HL-60 (cell line): ENCODE results near the gene PRX.

Source experiments
- DNase-seq, 2 experiments: peaks; one replicate each; pipeline ENCODE4 v3.0.0-alpha.2; 2010 to 2020; ENCODE audit warnings: low read depth in 1 of 2, low spot score in 1 of 2
- H3K27ac ChIP-seq: fragments of 250-450 bp; sonication (Bioruptor Pico); replicated peaks from 2 replicates; pipeline ENCODE4 v1.5.1; 2020; ENCODE audit warnings: mild to moderate bottlenecking, moderate library complexity
- H3K27me3 ChIP-seq: fragments of 250-450 bp; sonication (Bioruptor Pico); 2 replicates; pipeline ENCODE4 v1.5.1; 2021; ENCODE audit warnings: mild to moderate bottlenecking, moderate library complexity; ENCODE audit not compliant: insufficient read depth, poor library complexity, severe bottlenecking
- H3K4me3 ChIP-seq: replicated peaks from 2 replicates; pipeline ENCODE4 v1.5.1; 2011; ENCODE audit warnings: mild to moderate bottlenecking, control low read depth, low read length; ENCODE audit not compliant: insufficient read depth
- CTCF ChIP-seq: IDR thresholded peaks from one replicate; pipeline ENCODE4 v1.5.1; 2011; ENCODE audit warnings: low read length, control low read depth, inconsistent platforms; ENCODE audit not compliant: insufficient read depth
- GABPA ChIP-seq: IDR thresholded peaks from 2 replicates; pipeline ENCODE4 v1.6.1; 2012; ENCODE audit warnings: low read depth
- POLR2AphosphoS5 ChIP-seq: IDR thresholded peaks from 2 replicates; pipeline ENCODE4 v1.6.1; 2012; ENCODE audit warnings: low read depth
- REST ChIP-seq: IDR thresholded peaks from 2 replicates; pipeline ENCODE4 v1.6.1; 2012; ENCODE audit warnings: low read depth; ENCODE audit not compliant: insufficient replicate concordance
- SPI1 ChIP-seq: IDR thresholded peaks from 2 replicates; pipeline ENCODE4 v1.6.1; 2012; ENCODE audit warnings: low read depth, mild to moderate bottlenecking, borderline replicate concordance

PRX gene

GRCh38 chr19:40360020-40360707 is 53.0 kb downstream of the PRX start:
- TF ChIP-seq POLR2AphosphoS5 (no peak), CTCF (no peak), SPI1 (no peak), GABPA (no peak), REST (no peak)
- Histone ChIP-seq H3K27me3 (no peaks in the 10 kb centered on the region), H3K4me3 (no peak overlapping the region), H3K27ac (no peak overlapping the region)
- no peak for DNase-seq

GRCh38 chr19:40358773-40359172 is 54.4 kb downstream of the PRX start:
- H3K4me3 ChIP-seq = no peak overlapping the region
- no peaks in the 10 kb centered on the region for H3K27me3 ChIP-seq
- peak in 1 of 2 experiments; percentile 75 for DNase-seq
- TF ChIP-seq POLR2AphosphoS5 = no peak
- TF ChIP-seq SPI1 = no peak; the same call in 1 of the 2 replicates
- TF ChIP-seq REST = no peak
- no peak for TF ChIP-seq GABPA
- no peak for TF ChIP-seq CTCF
- no peak overlapping the region for H3K27ac ChIP-seq

- DNase-seq = no peak
- Histone ChIP-seq H3K27ac (no peak overlapping the region), H3K4me3 (no peak overlapping the region), H3K27me3 (no peaks in the 10 kb centered on the region)
- TF ChIP-seq POLR2AphosphoS5 (no peak), SPI1 (no peak), CTCF (no peak), REST (no peak), GABPA (no peak)
Measured at GRCh38 chr19:40357640-40358039, 55.5 kb downstream of the PRX start.
